Spleen (tissue), 11 donors: Measurements from ENCODE around the gene PRDX1. TPM values are rescaled to one million over a fixed set of nuclear protein-coding genes. Genes with fewer than 3 reads are reported as not detected.
"Not testable (repeated sequence)": the region's sequence is repeated elsewhere in the genome, so short reads cannot be mapped to it uniquely, and the experiment has no call there.

Experiments
- DNase-seq: peaks from one replicate; pipeline ENCODE4 v3.0.0-alpha.2; 2020
- H3K27ac ChIP-seq, 8 donors: fragments of 200-600 bp; sonication (generic) in 7 of 8; 1 replicate in 4 of 8; 2 replicates in 4 of 8; pipeline versions ENCODE4 v1.5.0 to v1.8.0; 2016 to 2021; ENCODE audit warnings: inconsistent platforms in 4 of 8, mild to moderate bottlenecking in 4 of 8, moderate library complexity in 1 of 8
- H3K27me3 ChIP-seq, 7 donors: fragments of 200-600 bp; sonication (generic) in 6 of 7; replicated peaks in 1 of 7; 1 replicate in 4 of 7; 2 replicates in 3 of 7; pipeline versions ENCODE4 v1.5.0 to v1.8.0; 2016 to 2021; ENCODE audit warnings: inconsistent platforms in 3 of 7, mild to moderate bottlenecking in 1 of 7
- H3K36me3 ChIP-seq, 6 donors: fragments of 200-600 bp; sonication (generic) in 5 of 6; 1 replicate in 4 of 6; 2 replicates in 2 of 6; pipeline versions ENCODE4 v1.5.0 to v1.8.0; 2016 to 2021; ENCODE audit warnings: inconsistent platforms in 2 of 6
- H3K4me1 ChIP-seq, 6 donors: fragments of 200-600 bp; sonication (generic) in 5 of 6; 1 replicate in 3 of 6; 2 replicates in 3 of 6; pipeline versions ENCODE4 v1.5.0 to v1.8.0; 2016 to 2021; ENCODE audit warnings: inconsistent platforms in 3 of 6
- H3K4me3 ChIP-seq, 8 donors: fragments of 200-600 bp; sonication (generic) in 7 of 8; 1 replicate in 4 of 8; 2 replicates in 4 of 8; pipeline versions ENCODE4 v1.5.0 to v1.8.0; 2016 to 2021; ENCODE audit warnings: inconsistent platforms in 4 of 8, mild to moderate bottlenecking in 4 of 8, moderate library complexity in 2 of 8
- H3K9me3 ChIP-seq, 8 donors: fragments of 200-600 bp; sonication (generic) in 7 of 8; 1 replicate in 4 of 8; 2 replicates in 4 of 8; pipeline versions ENCODE4 v1.5.0 to v1.8.0; 2016 to 2021; ENCODE audit warnings: inconsistent platforms in 4 of 8
- CTCF ChIP-seq, 11 experiments: fragments of 200-600 bp in 7 of 11; fragments of 450-650 bp in 4 of 11; sonication (generic) in 4 of 11; IDR thresholded peaks in 8 of 11; conservative IDR thresholded peaks in 3 of 11; 1 replicate in 7 of 11; 2 replicates in 4 of 11; pipeline versions ENCODE4 v1.4.0 to v1.8.0; 2016 to 2021; ENCODE audit warnings: antibody characterized with exemption in 11 of 11, inconsistent platforms in 4 of 11, mild to moderate bottlenecking in 1 of 11
- POLR2A ChIP-seq, 3 donors: fragments of 450-650 bp; IDR thresholded peaks; one replicate each; pipeline ENCODE4 v1.5.1; 2017; ENCODE audit warnings: antibody characterized with exemption in 3 of 3, mild to moderate bottlenecking in 1 of 3
- POLR2AphosphoS5 ChIP-seq, 3 donors: sonication (generic); formaldehyde crosslinking; IDR thresholded peaks; one replicate each; pipeline ENCODE4 v1.5.1; 2017; ENCODE audit warnings: antibody characterized with exemption in 3 of 3
- WGBS, 5 donors: extraction: QIAGEN DNeasy Blood & Tissue Kit in 3 of 5; methylation state at CpG; one replicate each; pipeline versions ENCODE4 v1.1.5 to v1.1.7; 2013 to 2018; 5-methylcytosine and 5-hydroxymethylcytosine counted together
- intact Hi-C: fragments of 100-400 bp; cut with DNase I; formaldehyde crosslinking; loops from one replicate; pipeline ENCODE4 v1.15.0; 2023; ENCODE audit warnings: low total_unique reads
- polyA plus RNA-seq, 3 donors: library from polyadenylated mRNA; stranded (reverse); fragments of 200-250 nt; gene quantifications; one replicate each; pipeline ENCODE4 v1.2.1, GENCODE V29; 2013
- total RNA-seq, 7 donors: library from RNA; depleted of rRNA in 3 of 7; stranded (reverse); fragments of >200 nt in 3 of 7; fragmentation: NEBNext Ultra II Directional in 4 of 7; extraction: Animal tissue kit (Norgen Biotek cat#: 25700) in 4 of 7; gene quantifications; one replicate each; pipeline versions ENCODE4 v1.1.0 to v1.2.1, GENCODE V29; 2016 to 2021
- donor health status: healthy with polysubstance abuse.
- donor health status: DM: no; HTN: no; CAD: no; lungs with moderate emphysema.
- donor health status: DM: no; HTN: no; CAD: no.
- donor health status: Bipolar disorder and iron deficiency.
- donor health status: healthy.
- donor health status: DM: no; HTN: no; CAD: no.
- donor health status: DM: yes; HTN: yes; CAD: no.

PRDX1 gene
- total and polyA plus RNA-seq, 10 donors, result 156 to 457 (median 247) TPM

- Histone ChIP-seq H3K9me3 (no peaks in the 10 kb centered on the region), H3K27ac (no peak overlapping the region), H3K4me3 (no peak overlapping the region), H3K4me1 (peaks cover 0 to 28% (median 0%) of the 10 kb centered on the region in 6 donors), H3K36me3 (no peaks in the 10 kb centered on the region), H3K27me3 (no peaks in the 10 kb centered on the region)
- intact Hi-C loops, result no loop called here
- TF ChIP-seq POLR2A (IDR thresholded peaks at IDR 0.05), result no peak
- TF ChIP-seq CTCF (IDR thresholded peaks at IDR 0.05 in 8 of 11, conservative IDR thresholded peaks at IDR 0.05 in 3 of 11), result no peak
- WGBS, 5 donors, result 74 to 87% (median 80%) methylated on average over 2 of the region's 2 CpGs
- DNase-seq, result no peak
These were observed 48.4 kb downstream of the PRDX1 start for GRCh38 chr1:45473302-45473701.

GRCh38 chr1:45470306-45470798 lies 51.3 kb downstream of the PRDX1 start:
- Histone ChIP-seq H3K9me3 (no peaks in the 10 kb centered on the region), H3K27me3 (no peaks in the 10 kb centered on the region)
- WGBS, 5 donors, result 55 to 65% (median 61%) methylated on average over 2 of the region's 2 CpGs

GRCh38 chr1:45467353-45467752 lies 54.3 kb downstream of the PRDX1 start:
- 69 to 81% (median 76%) methylated on average over 9 of the region's 9 CpGs for WGBS, 5 donors
- H3K9me3 ChIP-seq, intact Hi-C loops: not testable (repeated sequence)

More at GRCh38 chr1:45470306-45470798, 51.3 kb downstream of the PRDX1 start:
- H3K4me3 ChIP-seq, result no peak overlapping the region
- no peak overlapping the region for H3K27ac ChIP-seq
- intact Hi-C loops, result no loop called here
- TF ChIP-seq POLR2A (IDR thresholded peaks at IDR 0.05) (no peak), POLR2AphosphoS5 (IDR thresholded peaks at IDR 0.05) (no peak), CTCF (IDR thresholded peaks at IDR 0.05 in 8 of 11, conservative IDR thresholded peaks at IDR 0.05 in 3 of 11) (no peak)
- DNase-seq, result no peak
- H3K36me3 ChIP-seq, result no peaks in the 10 kb centered on the region
- peaks cover 0 to 27% (median 0%) of the 10 kb centered on the region in 6 donors for H3K4me1 ChIP-seq

GRCh38 chr1:45465277-45465676 lies 56.4 kb downstream of the PRDX1 start:
- no peak overlapping the region for H3K27ac ChIP-seq
- TF ChIP-seq CTCF (IDR thresholded peaks at IDR 0.05 in 8 of 11, conservative IDR thresholded peaks at IDR 0.05 in 3 of 11) (no peak), POLR2A (IDR thresholded peaks at IDR 0.05) (no peak), POLR2AphosphoS5 (IDR thresholded peaks at IDR 0.05) (no peak)
- no peak overlapping the region for H3K4me3 ChIP-seq
- peaks cover 0 to under 1% (median 0%) of the 10 kb centered on the region in 6 donors for H3K4me1 ChIP-seq
- H3K36me3 ChIP-seq, result peaks cover 0 to 4% (median 0%) of the 10 kb centered on the region in 6 donors
- intact Hi-C loops, result no loop called here
- no peaks in the 10 kb centered on the region for H3K9me3 ChIP-seq
- DNase-seq, result no peak
- no peaks in the 10 kb centered on the region for H3K27me3 ChIP-seq

More at GRCh38 chr1:45467353-45467752, 54.3 kb downstream of the PRDX1 start:
- not testable (repeated sequence) for H3K36me3 ChIP-seq, H3K4me3 ChIP-seq, DNase-seq, H3K27ac ChIP-seq, H3K4me1 ChIP-seq, H3K27me3 ChIP-seq

Other genes with a start within 250 kb of the PRDX1 start
- 1 to 10 TPM in 4 of 7 donors, under 1 TPM in 3; 0.73 to 3.7 (median 1.3) TPM for gene HPDL, start 195.0 kb downstream of the PRDX1 start, total RNA-seq
- 1 to 10 TPM; 2.3 to 4.6 (median 3.5) TPM for gene HPDL, start 195.0 kb downstream of the PRDX1 start, polyA plus RNA-seq
- gene TOE1, start 181.7 kb downstream of the PRDX1 start, total RNA-seq, result 10 to 100 TPM in 6 of 7 donors, 1 to 10 TPM in 1; 8.9 to 12.6 (median 11.7) TPM
- 10 to 100 TPM in 2 of 3 donors, 1 to 10 TPM in 1; 8.7 to 11.6 (median 10.6) TPM for gene TOE1, start 181.7 kb downstream of the PRDX1 start, polyA plus RNA-seq
- 10 to 100 TPM; 26.3 to 41.1 (median 36.4) TPM for gene MUTYH, start 181.4 kb downstream of the PRDX1 start, total RNA-seq
- gene MUTYH, start 181.4 kb downstream of the PRDX1 start, polyA plus RNA-seq, result 10 to 100 TPM; 25.4 to 46.9 (median 37.9) TPM
- 10 to 100 TPM in 3 of 7 donors, 1 to 10 TPM in 4; 7.3 to 11.5 (median 9.5) TPM for gene TESK2, start 30.7 kb downstream of the PRDX1 start, total RNA-seq
- 1 to 10 TPM; 3.2 to 5.7 (median 5.1) TPM for gene TESK2, start 30.7 kb downstream of the PRDX1 start, polyA plus RNA-seq
- gene CCDC163, start 21.8 kb downstream of the PRDX1 start, total RNA-seq, result 1 to 10 TPM; 1.1 to 6.1 (median 3.0) TPM
- gene CCDC163, start 21.8 kb downstream of the PRDX1 start, polyA plus RNA-seq, result 1 to 10 TPM in 2 of 3 donors, under 1 TPM in 1; 0.83 to 3.1 (median 2.7) TPM
- gene MMACHC, start 21.6 kb downstream of the PRDX1 start, total RNA-seq, result 1 to 10 TPM; 1.2 to 5.8 (median 4.7) TPM
- 1 to 10 TPM in 2 of 3 donors, under 1 TPM in 1; 0.65 to 1.9 (median 1.0) TPM for gene MMACHC, start 21.6 kb downstream of the PRDX1 start, polyA plus RNA-seq
- 100 to 1,000 TPM in 5 of 7 donors, 10 to 100 TPM in 2; 68.8 to 147 (median 123) TPM for gene AKR1A1, start 28.9 kb upstream of the PRDX1 start, total RNA-seq
- gene AKR1A1, start 28.9 kb upstream of the PRDX1 start, polyA plus RNA-seq, result 100 to 1,000 TPM; 132 to 150 (median 142) TPM
- 100 to 1,000 TPM in 5 of 7 donors, 10 to 100 TPM in 2; 85.1 to 143 (median 110) TPM for gene NASP, start 62.2 kb upstream of the PRDX1 start, total RNA-seq
- 100 to 1,000 TPM; 132 to 151 (median 139) TPM for gene NASP, start 62.2 kb upstream of the PRDX1 start, polyA plus RNA-seq
- gene CCDC17, start 102.2 kb upstream of the PRDX1 start, total RNA-seq, result 1 to 10 TPM; 2.6 to 7.6 (median 5.4) TPM
- 1 to 10 TPM in 2 of 3 donors, under 1 TPM in 1; 0.55 to 1.6 (median 1.5) TPM for gene CCDC17, start 102.2 kb upstream of the PRDX1 start, polyA plus RNA-seq
- 100 to 1,000 TPM; 118 to 174 (median 136) TPM for gene GPBP1L1, start 164.6 kb upstream of the PRDX1 start, total RNA-seq
- gene GPBP1L1, start 164.6 kb upstream of the PRDX1 start, polyA plus RNA-seq, result 10 to 100 TPM; 36.3 to 53.0 (median 42.8) TPM
- 10 to 100 TPM; 16.4 to 32.7 (median 19.9) TPM for gene TMEM69, start 166.3 kb upstream of the PRDX1 start, total RNA-seq
- 10 to 100 TPM; 18.3 to 24.5 (median 20.8) TPM for gene TMEM69, start 166.3 kb upstream of the PRDX1 start, polyA plus RNA-seq
- 10 to 100 TPM in 5 of 7 donors, 1 to 10 TPM in 2; 7.6 to 13.4 (median 10.8) TPM for gene IPP, start 228.8 kb upstream of the PRDX1 start, total RNA-seq
- 1 to 10 TPM in 2 of 3 donors, under 1 TPM in 1; 0.96 to 4.1 (median 2.5) TPM for gene IPP, start 228.8 kb upstream of the PRDX1 start, polyA plus RNA-seq